GM19193 (cell line): ENCODE measurements around the gene VPS13D.
A peak's percentile ranks its signal among the peaks of the same experiment; 100 is the strongest.

Source experiments
- POLR2A ChIP-seq: IDR thresholded peaks from 4 replicates; pipeline ENCODE4 v1.6.1; 2011; ENCODE audit not compliant: insufficient read depth, insufficient read length; ENCODE audit errors: extremely low read depth

VPS13D gene, protein sequence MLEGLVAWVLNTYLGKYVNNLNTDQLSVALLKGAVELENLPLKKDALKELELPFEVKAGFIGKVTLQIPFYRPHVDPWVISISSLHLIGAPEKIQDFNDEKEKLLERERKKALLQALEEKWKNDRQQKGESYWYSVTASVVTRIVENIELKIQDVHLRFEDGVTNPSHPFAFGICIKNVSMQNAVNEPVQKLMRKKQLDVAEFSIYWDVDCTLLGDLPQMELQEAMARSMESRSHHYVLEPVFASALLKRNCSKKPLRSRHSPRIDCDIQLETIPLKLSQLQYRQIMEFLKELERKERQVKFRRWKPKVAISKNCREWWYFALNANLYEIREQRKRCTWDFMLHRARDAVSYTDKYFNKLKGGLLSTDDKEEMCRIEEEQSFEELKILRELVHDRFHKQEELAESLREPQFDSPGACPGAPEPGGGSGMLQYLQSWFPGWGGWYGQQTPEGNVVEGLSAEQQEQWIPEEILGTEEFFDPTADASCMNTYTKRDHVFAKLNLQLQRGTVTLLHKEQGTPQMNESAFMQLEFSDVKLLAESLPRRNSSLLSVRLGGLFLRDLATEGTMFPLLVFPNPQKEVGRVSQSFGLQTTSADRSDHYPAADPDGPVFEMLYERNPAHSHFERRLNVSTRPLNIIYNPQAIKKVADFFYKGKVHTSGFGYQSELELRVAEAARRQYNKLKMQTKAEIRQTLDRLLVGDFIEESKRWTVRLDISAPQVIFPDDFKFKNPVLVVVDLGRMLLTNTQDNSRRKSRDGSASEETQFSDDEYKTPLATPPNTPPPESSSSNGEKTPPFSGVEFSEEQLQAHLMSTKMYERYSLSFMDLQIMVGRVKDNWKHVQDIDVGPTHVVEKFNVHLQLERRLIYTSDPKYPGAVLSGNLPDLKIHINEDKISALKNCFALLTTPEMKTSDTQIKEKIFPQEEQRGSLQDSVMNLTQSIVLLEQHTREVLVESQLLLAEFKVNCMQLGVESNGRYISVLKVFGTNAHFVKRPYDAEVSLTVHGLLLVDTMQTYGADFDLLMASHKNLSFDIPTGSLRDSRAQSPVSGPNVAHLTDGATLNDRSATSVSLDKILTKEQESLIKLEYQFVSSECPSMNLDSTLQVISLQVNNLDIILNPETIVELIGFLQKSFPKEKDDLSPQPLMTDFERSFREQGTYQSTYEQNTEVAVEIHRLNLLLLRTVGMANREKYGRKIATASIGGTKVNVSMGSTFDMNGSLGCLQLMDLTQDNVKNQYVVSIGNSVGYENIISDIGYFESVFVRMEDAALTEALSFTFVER (N-terminal part only)

DNA sequence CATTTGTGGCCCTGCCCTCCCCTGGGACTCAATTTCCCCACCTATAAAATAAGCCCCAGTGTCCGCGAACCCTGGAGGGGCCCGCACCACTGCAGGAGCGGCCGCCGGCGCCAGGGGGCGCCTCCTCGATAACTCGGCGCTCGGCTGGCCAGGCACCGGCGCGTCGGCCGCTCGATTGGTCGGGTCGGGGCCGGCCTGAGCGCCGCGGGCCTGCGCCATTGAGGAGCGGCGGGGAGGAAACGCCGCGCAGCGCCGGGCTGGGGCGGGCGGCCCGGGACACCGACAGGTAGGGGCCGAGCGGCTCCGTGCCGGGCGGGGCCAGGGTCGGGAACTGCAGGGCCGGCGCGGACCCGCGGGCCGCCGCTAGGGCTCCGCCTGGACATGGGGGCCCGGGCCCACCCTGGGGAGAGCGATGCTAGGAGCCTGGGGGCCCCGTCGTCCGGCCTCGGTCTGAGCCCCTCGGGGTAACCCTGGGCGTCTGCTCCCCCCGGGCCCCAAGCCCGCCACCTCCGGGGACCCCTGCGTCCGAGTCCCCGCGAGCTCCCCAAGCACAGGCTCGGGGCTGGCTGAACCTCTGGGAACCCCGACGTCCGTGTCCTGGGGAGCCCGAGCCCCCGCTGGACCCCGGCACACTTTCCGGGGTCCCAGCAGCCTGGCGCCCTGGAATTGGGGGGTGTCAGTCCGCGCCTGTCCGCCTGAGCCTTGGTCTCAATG is at the start of gene VPS13D:
Gene VPS13D, plus strand, starts transcription at position 196 of the 714 bp plus-strand sequence. CDS start 4,237 bp downstream, outside the sequence.
- TF ChIP-seq POLR2A: peak; percentile 61

- TF ChIP-seq POLR2A: no peak
Observed at GRCh38 chr1:12180315-12180714, 49.5 kb upstream of the VPS13D start.

DNA sequence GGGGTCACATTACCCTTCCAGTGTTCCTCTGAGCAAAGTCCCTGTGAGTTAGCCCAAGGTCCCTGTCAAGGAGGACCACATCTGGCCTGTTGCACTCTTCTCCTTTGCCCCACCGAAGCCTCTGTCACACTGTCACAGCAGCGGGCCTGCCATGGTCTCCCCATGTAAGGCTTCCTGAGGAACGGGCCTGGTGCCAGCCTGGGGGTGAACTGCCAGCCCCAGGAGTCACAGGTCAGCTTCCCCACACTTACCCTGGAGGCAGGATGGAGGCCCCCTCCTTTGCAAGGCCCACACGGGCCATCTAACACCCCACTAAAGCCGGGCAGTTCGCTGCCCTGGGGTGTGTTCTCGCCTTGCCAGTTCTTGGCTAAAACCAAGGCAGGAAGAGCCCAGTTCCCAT is 48.9 kb upstream of the VPS13D start:
- no peak for TF ChIP-seq POLR2A

- no peak for TF ChIP-seq POLR2A
Observed at GRCh38 chr1:12181568-12181967, 48.3 kb upstream of the VPS13D start.

DNA sequence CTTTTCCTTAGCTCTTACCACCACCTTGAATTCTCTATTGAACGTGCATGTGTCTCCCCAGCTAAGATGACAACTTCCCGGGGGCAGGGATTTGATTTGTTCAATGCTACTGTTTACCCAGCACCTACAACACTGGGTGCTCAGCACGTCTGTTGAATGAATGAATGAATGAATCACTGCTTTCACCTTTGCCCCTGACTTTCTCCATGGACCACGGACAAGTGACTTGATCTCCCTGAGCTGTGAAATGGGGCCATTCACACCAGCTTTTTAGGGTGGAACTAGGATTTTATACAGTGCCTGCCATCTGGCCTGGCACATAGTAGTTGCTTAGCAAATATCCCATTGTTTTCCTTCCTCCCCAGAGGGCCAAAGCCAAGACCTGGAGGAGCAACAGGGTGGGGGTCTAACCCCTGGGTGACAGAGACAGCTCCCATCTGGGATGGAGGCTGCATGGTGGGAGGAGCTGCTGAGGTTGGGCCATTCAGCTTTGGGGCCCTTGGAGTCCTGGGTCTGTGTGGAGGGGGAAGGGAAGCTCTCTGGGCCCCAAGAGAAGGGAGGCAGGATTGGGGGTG is 47.3 kb upstream of the VPS13D start:
- TF ChIP-seq POLR2A: no peak

DNA sequence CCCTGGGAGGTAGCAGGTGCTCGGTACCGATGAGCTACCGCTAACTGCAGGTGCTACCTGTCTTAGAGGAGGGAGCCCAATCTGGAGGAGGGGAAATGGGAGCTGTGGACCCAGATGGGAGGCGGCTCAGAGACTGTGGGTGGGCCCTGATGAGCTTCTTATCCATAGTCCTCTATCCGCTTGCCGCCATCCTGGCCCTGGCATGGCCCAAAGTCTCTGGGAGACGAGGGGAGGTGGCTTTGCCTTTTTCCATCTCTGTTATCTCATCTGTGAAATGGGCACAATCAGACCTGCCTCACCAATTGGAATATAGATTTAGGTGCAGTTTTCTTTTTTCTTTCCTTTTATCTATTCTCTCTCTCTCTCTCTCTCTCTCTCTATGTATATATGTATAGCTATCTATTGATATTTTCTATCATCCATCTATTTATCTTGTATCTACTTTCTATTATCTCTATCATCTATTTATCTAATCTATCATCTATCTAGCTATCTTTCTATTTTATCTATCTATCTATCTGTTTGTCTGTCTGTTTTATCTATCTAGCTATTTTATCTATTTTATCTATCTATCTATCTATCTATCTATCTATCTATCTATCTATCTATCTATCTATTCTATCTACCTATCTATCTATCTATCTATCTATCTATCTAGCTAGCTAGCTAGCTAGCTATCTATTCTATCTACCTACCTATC is 46.6 kb upstream of the VPS13D start:
- TF ChIP-seq POLR2A: no peak

DNA sequence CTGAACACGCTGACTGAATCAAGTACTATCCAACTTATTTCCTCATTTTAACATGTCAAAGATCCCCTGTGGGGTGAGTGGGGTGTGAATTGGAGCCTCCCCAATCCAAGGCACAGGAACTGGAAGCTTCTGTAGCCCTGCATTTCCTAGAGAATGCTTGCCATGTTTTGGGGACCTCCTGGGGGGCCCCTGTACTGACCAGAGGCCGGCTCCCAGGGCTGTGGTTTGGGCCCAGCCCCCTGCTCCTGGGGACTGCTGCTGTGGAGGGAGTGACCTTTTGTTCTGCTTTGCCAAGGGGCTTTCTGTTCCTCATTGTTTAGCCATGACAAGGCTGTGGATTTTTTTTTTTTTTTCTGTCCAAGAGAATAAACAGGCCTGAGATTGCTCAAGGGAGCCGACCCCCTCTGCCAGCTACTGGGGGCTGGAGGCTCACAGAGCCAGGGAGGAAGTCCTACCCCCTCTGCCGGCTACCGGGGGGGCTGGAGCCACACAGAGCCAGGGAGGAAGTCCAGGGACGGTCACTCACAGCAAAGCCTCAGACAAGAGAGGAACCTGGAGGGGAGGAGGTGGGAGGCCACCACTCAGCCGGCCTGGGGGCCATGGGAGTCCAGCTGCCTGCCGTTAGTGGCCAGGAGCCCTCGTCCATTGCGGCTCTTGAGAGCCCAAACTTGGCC is 45.7 kb upstream of the VPS13D start:
- TF ChIP-seq POLR2A: no peak

DNA sequence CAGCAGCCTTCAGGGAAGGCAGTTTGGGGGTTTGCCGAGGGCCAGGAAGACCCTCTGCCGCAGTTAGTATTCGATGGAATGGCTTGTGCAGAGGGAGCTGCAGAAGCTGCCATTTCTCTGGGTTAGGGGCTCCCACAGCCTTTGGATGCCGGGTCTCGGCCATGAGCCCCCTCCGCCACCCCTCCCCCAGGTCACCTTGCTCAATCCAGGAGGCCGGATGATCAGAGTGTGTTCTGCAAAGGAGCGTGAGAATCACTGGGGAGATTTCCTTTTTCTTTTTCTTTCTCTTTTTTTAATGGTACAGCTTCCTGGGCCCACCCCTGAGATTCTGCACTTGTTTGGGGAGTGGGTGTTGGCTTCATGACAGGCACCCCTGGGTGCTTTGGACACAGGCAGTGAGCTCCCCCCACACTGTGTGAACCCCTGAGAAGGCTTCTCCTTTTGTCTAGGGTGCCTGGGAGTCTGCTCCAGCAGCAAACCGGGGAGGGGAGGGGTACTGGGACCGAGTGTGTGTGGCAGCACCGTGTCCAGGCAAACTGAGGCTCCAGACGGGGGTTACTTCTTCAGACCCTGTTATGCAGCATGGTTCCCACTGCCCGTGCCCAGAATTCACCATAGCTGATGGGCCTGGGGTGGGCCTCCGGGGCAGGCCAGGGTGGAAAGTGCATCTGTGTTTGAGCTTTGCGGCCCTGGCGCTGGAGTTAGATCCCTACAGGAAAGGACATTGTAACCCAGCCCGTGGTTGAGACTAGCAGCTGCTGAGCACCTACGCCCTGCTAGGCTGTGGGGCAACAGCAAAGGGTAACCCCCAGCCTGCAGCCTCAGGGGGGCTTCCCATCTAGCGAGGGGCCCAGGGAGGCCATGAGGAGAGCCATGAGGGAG is 44.6 kb upstream of the VPS13D start:
- TF ChIP-seq POLR2A: no peak

DNA sequence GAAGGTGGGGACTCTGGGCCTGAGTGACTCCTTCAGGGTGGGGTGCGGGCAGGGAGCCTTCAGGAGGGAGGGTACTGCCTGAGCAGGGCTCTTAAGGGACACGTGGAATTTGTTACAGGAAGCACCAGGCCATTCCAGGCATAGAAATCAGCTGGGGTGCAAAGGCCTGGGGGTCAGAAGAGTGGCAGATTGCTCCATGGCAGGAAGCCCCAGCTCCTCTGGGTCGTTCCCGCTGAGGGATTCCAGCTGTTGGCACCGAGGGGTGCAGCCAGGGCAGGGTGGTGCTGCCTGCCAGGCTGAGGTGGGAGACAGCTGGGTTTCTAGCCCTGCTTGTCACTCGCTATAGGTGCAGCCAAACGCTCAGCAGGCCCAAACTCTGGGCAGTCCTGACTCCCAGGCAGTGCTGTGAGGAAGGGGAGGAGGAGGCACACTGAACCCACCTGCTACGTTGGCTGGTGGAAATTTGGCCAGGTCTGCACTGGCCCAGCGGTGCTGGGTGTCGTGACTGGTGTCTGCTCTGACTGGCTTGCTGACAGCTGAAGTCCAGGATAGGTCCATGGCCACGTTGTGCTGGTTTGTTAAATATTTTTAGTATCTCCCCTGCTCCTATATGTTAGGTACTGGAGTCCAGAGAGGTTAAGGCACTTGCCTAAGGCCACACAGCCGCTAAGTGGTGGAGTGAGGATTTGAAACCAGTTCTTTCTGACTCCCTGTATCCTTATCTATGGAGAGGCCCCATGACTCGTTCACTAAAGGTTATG is 43.7 kb upstream of the VPS13D start:
- no peak for TF ChIP-seq POLR2A

DNA sequence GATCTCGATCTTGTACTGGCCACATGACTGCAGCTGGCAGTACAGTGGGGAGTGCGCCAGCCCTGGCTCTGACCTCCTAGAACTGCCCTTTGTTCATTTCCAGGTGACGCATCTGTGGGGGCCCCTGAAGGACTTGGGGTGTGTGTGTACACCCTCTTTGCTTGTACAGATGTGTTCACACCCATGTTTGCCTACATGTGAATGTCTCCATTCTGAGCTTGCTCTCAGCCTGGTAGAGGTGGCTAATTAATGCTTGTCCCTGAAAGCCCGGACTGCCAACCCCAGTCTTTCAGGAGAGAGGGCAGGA is 43.2 kb upstream of the VPS13D start:
- no peak for TF ChIP-seq POLR2A

- TF ChIP-seq POLR2A: no peak
Observed at GRCh38 chr1:12188115-12188514, 41.7 kb upstream of the VPS13D start.
